Motor neuron (in vitro differentiated cells): Measurements from ENCODE around the gene GPC6. TPM values are rescaled to one million over a fixed set of nuclear protein-coding genes. Genes with fewer than 3 reads are reported as not detected.

Experiments used
- ATAC-seq, 8 experiments: fragments of 200-7000 bp; cut with Tn5 transposase; replicated peaks in 6 of 8; 2 replicates each; pipeline ENCODE4 v1.8.0; 2021; ENCODE audit warnings: mild to moderate bottlenecking in 8 of 8, moderate library complexity in 8 of 8
- H3K27ac ChIP-seq, 2 donors: fragments of 250-450 bp; sonication (Bioruptor Pico); 2 replicates each; pipeline ENCODE4 v1.9.0; 2021; ENCODE audit warnings: antibody characterized with exemption in 2 of 2, mild to moderate bottlenecking in 2 of 2, moderate library complexity in 1 of 2
- H3K4me1 ChIP-seq, 2 donors: fragments of 250-450 bp; sonication (Bioruptor Pico); replicated peaks in 1 of 2; 2 replicates each; pipeline ENCODE4 v1.6.1; 2021; ENCODE audit warnings: antibody characterized with exemption in 2 of 2, mild to moderate bottlenecking in 2 of 2, moderate library complexity in 1 of 2
- H3K4me3 ChIP-seq, 5 donors: fragments of 250-450 bp; sonication (Bioruptor Pico); 2 replicates each; pipeline ENCODE4 v1.9.0; 2021; ENCODE audit warnings: antibody characterized with exemption in 5 of 5, mild to moderate bottlenecking in 5 of 5, moderate library complexity in 4 of 5
- WGBS, 10 experiments: fragments of 450-650 bp; shearing (Covaris generic); methylation state at CpG; one replicate each; pipeline ENCODE4 v1.0.0; 2022; 5-methylcytosine and 5-hydroxymethylcytosine counted together
- in situ Hi-C, 9 experiments: fragments of 400-800 bp; cut with MboI; loops; one replicate each; pipeline ENCODE4 v1.15.0; 2021; ENCODE audit warnings: low sequenced_read_pairs in 9 of 9, low pct_unique_long_range_greater_than_20kb in 2 of 9; ENCODE audit not compliant: unreplicated experiment in 9 of 9
- total RNA-seq, 8 experiments: library from RNA; unstranded; fragments of 300-600 nt; gene quantifications; 2 replicates each; pipeline versions ENCODE4 v1.2.3 to v1.2.4, GENCODE V29; 2022

The GPC6 gene
- total RNA-seq, 8 experiments from 2014 or later, result 1.8 to 52.4 (median 15.5) TPM

- Histone ChIP-seq H3K27ac (no peak overlapping the region), H3K4me1 (no peaks in the 10 kb centered on the region), H3K4me3 (no peak overlapping the region)
- in situ Hi-C loops, result no loop called here
- WGBS, 10 experiments, result 71 to 95% (median 80%) methylated on average over 1 to 5 of the region's 5 CpGs; no CpG with 5 or more reads in 1 of the 10 experiments
- ATAC-seq, result peak in 3 of 8 experiments; percentile 28 to 76 (median 67)
Measured at GRCh38 chr13:94178625-94179244, 952.1 kb downstream of the GPC6 start.

- H3K4me1 ChIP-seq, result no peaks in the 10 kb centered on the region
- 80 to 100% (median 100%) methylated on average over 1 of the region's 1 CpG; no CpG with 5 or more reads in 5 of the 10 experiments for WGBS, 10 experiments
- in situ Hi-C loops, result no loop called here
- no peak for ATAC-seq
- H3K4me3 ChIP-seq, result no peak overlapping the region
- H3K27ac ChIP-seq, result no peak overlapping the region
Measured at GRCh38 chr13:94181461-94182107, 955.0 kb downstream of the GPC6 start.

- no peak for ATAC-seq
- in situ Hi-C loops, result no loop called here
Measured at GRCh38 chr13:94182185-94182761, 955.7 kb downstream of the GPC6 start.

GRCh38 chr13:94186470-94186869 lies 959.9 kb downstream of the GPC6 start:
- H3K4me3 ChIP-seq, result no peak overlapping the region
- no peak for ATAC-seq
- in situ Hi-C loops, result no loop called here
- 69 to 100% (median 89%) methylated on average over 1 to 3 of the region's 3 CpGs; no CpG with 5 or more reads in 1 of the 10 experiments for WGBS, 10 experiments
- H3K4me1 ChIP-seq, result peaks cover 14% of the 10 kb centered on the region in 2 donors
- H3K27ac ChIP-seq, result no peak overlapping the region

More at GRCh38 chr13:94182185-94182761, 955.7 kb downstream of the GPC6 start:
- Histone ChIP-seq H3K4me1 (no peaks in the 10 kb centered on the region), H3K27ac (no peak overlapping the region), H3K4me3 (no peak overlapping the region)

- Histone ChIP-seq H3K27ac (peak overlapping the region; percentile 27 to 49), H3K4me1 (peaks cover 14% of the 10 kb centered on the region in 2 donors), H3K4me3 (no peak overlapping the region)
- in situ Hi-C loops, result no loop called here
- 0 to 100% (median 67%) methylated on average over 1 to 3 of the region's 5 CpGs; no CpG with 5 or more reads in 3 of the 10 experiments for WGBS, 10 experiments
- peak in 5 of 8 experiments; percentile 29 to 94 (median 89) for ATAC-seq
Measured at GRCh38 chr13:94188201-94188854, 961.7 kb downstream of the GPC6 start.

- Histone ChIP-seq H3K4me1 (peaks cover 18 to 20% of the 10 kb centered on the region in 2 donors), H3K27ac (no peak overlapping the region), H3K4me3 (no peak overlapping the region)
- in situ Hi-C loops, result no loop called here
- ATAC-seq, result peak in 5 of 8 experiments; percentile 42 to 66 (median 51)
- WGBS, 10 experiments, result 50 to 100% (median 84%) methylated on average over 1 to 3 of the region's 3 CpGs; no CpG with 5 or more reads in 3 of the 10 experiments
Measured at GRCh38 chr13:94192431-94192975, 965.9 kb downstream of the GPC6 start.

- 100% methylated on average over 1 to 2 of the region's 2 CpGs; no CpG with 5 or more reads in 6 of the 10 experiments for WGBS, 10 experiments
- H3K4me1 ChIP-seq, result peaks cover 3 to 6% of the 10 kb centered on the region in 2 donors
- no peak for ATAC-seq
- in situ Hi-C loops, result no loop called here
- H3K4me3 ChIP-seq, result no peak overlapping the region
- H3K27ac ChIP-seq, result no peak overlapping the region
Measured at GRCh38 chr13:94195715-94196114, 969.1 kb downstream of the GPC6 start.

GRCh38 chr13:94196413-94196812 lies 969.8 kb downstream of the GPC6 start:
- Histone ChIP-seq H3K27ac (no peak overlapping the region), H3K4me1 (peaks cover 3 to 6% of the 10 kb centered on the region in 2 donors), H3K4me3 (no peak overlapping the region)
- in situ Hi-C loops, result no loop called here
- WGBS, 10 experiments, result 80 to 100% (median 92%) methylated on average over 1 to 5 of the region's 5 CpGs
- no peak for ATAC-seq

GRCh38 chr13:94198681-94199080 lies 972.1 kb downstream of the GPC6 start:
- in situ Hi-C loops, result no loop called here
- Histone ChIP-seq H3K4me1 (peaks cover 1 to 3% of the 10 kb centered on the region in 2 donors), H3K27ac (no peak overlapping the region), H3K4me3 (no peak overlapping the region)
- WGBS, 10 experiments, result 28 to 100% (median 84%) methylated on average over 1 to 4 of the region's 4 CpGs; no CpG with 5 or more reads in 4 of the 10 experiments
- no peak for ATAC-seq

GRCh38 chr13:94199135-94199534 lies 972.5 kb downstream of the GPC6 start:
- 83 to 100% (median 93%) methylated on average over 1 to 3 of the region's 3 CpGs; no CpG with 5 or more reads in 2 of the 10 experiments for WGBS, 10 experiments
- ATAC-seq, result no peak
- in situ Hi-C loops, result no loop called here
- H3K4me1 ChIP-seq, result peaks cover 2 to 3% of the 10 kb centered on the region in 2 donors
- H3K27ac ChIP-seq, result no peak overlapping the region
- no peak overlapping the region for H3K4me3 ChIP-seq

GRCh38 chr13:94201022-94201421 lies 974.4 kb downstream of the GPC6 start:
- 83 to 100% (median 95%) methylated on average over 1 to 6 of the region's 6 CpGs; no CpG with 5 or more reads in 2 of the 10 experiments for WGBS, 10 experiments
- no peak overlapping the region for H3K4me3 ChIP-seq
- peaks cover 0 to 5% of the 10 kb centered on the region in 2 donors for H3K4me1 ChIP-seq
- H3K27ac ChIP-seq, result no peak overlapping the region
- in situ Hi-C loops, result no loop called here
- ATAC-seq, result no peak

- peaks cover 0 to 8% of the 10 kb centered on the region in 2 donors for H3K4me1 ChIP-seq
- peak in 3 of 8 experiments; percentile 68 to 85 (median 84) for ATAC-seq
- H3K4me3 ChIP-seq, result no peak overlapping the region
- no peak overlapping the region for H3K27ac ChIP-seq
- 0 to 100% (median 74%) methylated on average over 1 to 2 of the region's 2 CpGs; no CpG with 5 or more reads in 1 of the 10 experiments for WGBS, 10 experiments
- in situ Hi-C loops, result no loop called here
Measured at GRCh38 chr13:94204163-94204562, 977.6 kb downstream of the GPC6 start.
